ENCODE data around the gene PHOSPHO1.

The PHOSPHO1 gene

DNA sequence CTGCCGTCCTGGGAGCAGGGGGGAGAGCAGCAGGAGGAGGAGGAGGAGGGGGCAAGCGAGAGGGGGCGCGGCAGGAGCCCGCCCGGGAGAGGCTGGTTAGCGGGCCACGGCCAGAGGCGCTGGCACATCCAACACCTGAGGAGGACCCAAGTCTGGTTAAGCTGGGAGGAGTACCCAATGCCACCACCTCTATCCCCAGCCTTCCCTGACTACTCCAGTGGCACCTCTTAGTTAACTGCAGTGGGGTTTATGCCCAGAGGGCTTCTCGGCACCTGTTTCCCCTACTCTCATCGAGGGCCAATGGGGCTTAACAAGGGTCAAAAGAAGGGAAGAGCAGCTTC lies 5.6 kb downstream of the PHOSPHO1 start:
- Histone ChIP-seq H3K4me3 (ENCODE audit: low read length) (no peak overlapping the region), H3K9ac (ENCODE audit: low read length) (no peak overlapping the region), H3K36me3 (ENCODE audit: control insufficient read depth, insufficient read depth, low read length) (no peaks in the 10 kb centered on the region), H3K27me3 (ENCODE audit: control insufficient read depth, insufficient read depth, low read length) (peaks cover 74% of the 10 kb centered on the region), H3K9me3 (ENCODE audit: control insufficient read depth, low read length) (no peaks in the 10 kb centered on the region), H3K4me1 (ENCODE audit: control insufficient read depth, insufficient read depth, low read length) (no peaks in the 10 kb centered on the region)

DNA sequence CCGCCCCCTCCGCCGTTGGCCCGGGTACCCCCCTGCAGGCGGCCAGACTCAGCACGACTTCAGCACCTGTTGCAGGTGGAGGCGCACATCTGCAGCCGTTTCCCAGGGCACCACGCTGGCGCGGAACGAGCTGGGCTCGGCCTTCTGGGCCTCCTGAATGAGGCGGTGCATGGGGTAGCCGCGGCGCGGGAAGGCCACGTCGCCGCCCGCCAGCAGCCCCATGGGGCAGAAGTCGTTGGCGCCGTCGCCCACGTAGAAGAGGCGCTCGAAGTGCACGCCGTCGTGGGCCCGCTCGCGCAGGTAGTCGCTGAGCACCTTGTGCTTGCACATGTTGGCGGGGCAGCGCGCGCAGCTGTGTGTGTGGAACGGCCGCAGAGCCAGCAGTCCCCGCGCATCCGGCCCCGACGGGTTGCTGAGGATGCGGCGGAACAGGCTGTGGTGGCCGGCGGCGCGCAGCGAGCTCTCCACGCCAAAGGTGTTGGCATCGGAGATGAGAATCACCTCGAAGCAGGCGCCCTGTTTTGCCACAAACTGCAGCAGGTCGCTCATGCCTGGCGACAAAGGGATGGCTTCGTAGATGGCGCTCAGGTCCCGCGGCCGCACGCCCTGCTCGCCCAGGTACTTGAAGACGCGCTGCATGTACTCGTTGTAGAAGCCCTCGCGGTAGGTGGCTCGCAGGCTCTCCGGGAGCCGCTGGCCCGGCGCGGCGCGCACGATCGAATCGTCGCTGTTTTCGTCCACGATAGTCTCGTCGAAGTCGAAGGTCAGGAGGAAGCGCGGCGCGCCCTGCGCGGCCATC lies 6.2 kb downstream of the PHOSPHO1 start:
- Histone ChIP-seq H3K9me3 (ENCODE audit: control insufficient read depth, low read length) (no peaks in the 10 kb centered on the region), H3K4me3 (ENCODE audit: low read length) (no peak overlapping the region), H3K4me1 (ENCODE audit: control insufficient read depth, insufficient read depth, low read length) (no peaks in the 10 kb centered on the region), H3K36me3 (ENCODE audit: control insufficient read depth, insufficient read depth, low read length) (no peaks in the 10 kb centered on the region), H3K9ac (ENCODE audit: low read length) (no peak overlapping the region), H3K27me3 (ENCODE audit: control insufficient read depth, insufficient read depth, low read length) (peaks cover 68% of the 10 kb centered on the region)

DNA sequence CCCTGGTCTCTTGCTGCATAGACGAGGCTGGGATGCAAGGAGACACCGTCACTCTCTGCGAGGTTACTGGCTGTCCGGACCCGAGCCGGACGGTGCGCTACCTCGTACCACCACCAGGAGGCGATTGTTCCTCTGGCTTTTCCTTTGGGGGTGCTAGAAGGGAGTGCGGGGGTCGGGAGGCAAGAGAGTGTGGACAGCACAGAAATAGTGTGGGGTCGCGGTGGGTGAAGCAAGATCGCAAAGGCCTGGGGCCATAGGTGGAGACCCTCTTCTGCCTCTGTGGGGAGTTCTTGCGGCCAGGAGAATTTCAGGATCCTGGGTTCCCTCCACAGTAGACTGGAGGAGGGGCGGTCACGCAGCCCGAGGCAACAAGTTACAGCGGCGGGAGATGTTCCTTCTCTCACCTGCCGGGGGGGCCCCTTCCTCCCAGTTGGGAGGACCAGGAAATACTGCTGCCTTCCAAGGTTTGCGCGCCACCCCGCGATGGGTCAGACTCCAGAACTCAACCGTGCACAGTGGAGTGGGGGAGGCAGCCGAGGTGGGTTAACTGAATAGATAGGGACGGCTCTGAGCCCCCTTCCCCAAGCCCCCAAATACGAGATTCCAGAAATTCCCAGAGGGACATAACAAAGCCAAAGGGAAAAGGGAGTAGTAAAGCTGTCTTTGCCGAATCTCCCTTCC lies 6.9 kb downstream of the PHOSPHO1 start:
- Histone ChIP-seq H3K9ac (ENCODE audit: low read length) (no peak overlapping the region), H3K27me3 (ENCODE audit: control insufficient read depth, insufficient read depth, low read length) (peaks cover 62% of the 10 kb centered on the region), H3K9me3 (ENCODE audit: control insufficient read depth, low read length) (no peaks in the 10 kb centered on the region), H3K4me3 (ENCODE audit: low read length) (no peak overlapping the region), H3K4me1 (ENCODE audit: control insufficient read depth, insufficient read depth, low read length) (no peaks in the 10 kb centered on the region), H3K36me3 (ENCODE audit: control insufficient read depth, insufficient read depth, low read length) (no peaks in the 10 kb centered on the region)

- Histone ChIP-seq H3K9ac (ENCODE audit: low read length) (no peak overlapping the region), H3K36me3 (ENCODE audit: control insufficient read depth, insufficient read depth, low read length) (no peaks in the 10 kb centered on the region), H3K4me3 (ENCODE audit: low read length) (no peak overlapping the region), H3K9me3 (ENCODE audit: control insufficient read depth, low read length) (no peaks in the 10 kb centered on the region), H3K27me3 (ENCODE audit: control insufficient read depth, insufficient read depth, low read length) (peaks cover 64% of the 10 kb centered on the region), H3K4me1 (ENCODE audit: control insufficient read depth, insufficient read depth, low read length) (no peaks in the 10 kb centered on the region)
Observed at GRCh38 chr17:49223168-49223516, 7.4 kb downstream of the PHOSPHO1 start.

DNA sequence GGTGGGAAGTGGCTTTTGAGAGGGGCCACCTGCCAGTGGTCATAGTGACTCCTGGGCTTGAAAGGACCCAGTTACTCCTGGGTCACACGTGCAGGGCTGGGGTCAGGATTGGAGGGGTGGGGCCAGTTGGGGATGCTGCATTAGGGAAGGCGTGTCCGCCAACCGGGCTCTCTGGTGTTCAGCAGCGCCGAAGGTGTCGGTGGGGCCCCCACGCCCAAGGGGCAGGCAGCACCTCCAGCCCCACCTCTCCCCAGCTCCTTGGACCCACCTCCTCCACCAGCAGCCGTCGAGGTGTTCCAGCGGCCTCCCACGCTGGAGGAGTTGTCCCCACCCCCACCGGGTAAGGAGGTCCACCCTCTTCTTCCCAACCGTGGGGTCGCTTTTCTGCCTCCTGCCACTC lies 10.6 kb downstream of the PHOSPHO1 start:
- Histone ChIP-seq H3K36me3 (ENCODE audit: control insufficient read depth, insufficient read depth, low read length) (no peaks in the 10 kb centered on the region), H3K9me3 (ENCODE audit: control insufficient read depth, low read length) (no peaks in the 10 kb centered on the region), H3K9ac (ENCODE audit: low read length) (no peak overlapping the region), H3K27me3 (ENCODE audit: control insufficient read depth, insufficient read depth, low read length) (peaks cover 32% of the 10 kb centered on the region), H3K4me1 (ENCODE audit: control insufficient read depth, insufficient read depth, low read length) (no peaks in the 10 kb centered on the region), H3K4me3 (ENCODE audit: low read length) (no peak overlapping the region)

- Histone ChIP-seq H3K27me3 (ENCODE audit: control insufficient read depth, insufficient read depth, low read length) (peaks cover 25% of the 10 kb centered on the region), H3K36me3 (ENCODE audit: control insufficient read depth, insufficient read depth, low read length) (no peaks in the 10 kb centered on the region), H3K4me3 (ENCODE audit: low read length) (no peak overlapping the region), H3K9ac (ENCODE audit: low read length) (no peak overlapping the region), H3K4me1 (ENCODE audit: control insufficient read depth, insufficient read depth, low read length) (no peaks in the 10 kb centered on the region), H3K9me3 (ENCODE audit: control insufficient read depth, low read length) (no peaks in the 10 kb centered on the region)
Observed at GRCh38 chr17:49218941-49219913, 11.4 kb downstream of the PHOSPHO1 start.

DNA sequence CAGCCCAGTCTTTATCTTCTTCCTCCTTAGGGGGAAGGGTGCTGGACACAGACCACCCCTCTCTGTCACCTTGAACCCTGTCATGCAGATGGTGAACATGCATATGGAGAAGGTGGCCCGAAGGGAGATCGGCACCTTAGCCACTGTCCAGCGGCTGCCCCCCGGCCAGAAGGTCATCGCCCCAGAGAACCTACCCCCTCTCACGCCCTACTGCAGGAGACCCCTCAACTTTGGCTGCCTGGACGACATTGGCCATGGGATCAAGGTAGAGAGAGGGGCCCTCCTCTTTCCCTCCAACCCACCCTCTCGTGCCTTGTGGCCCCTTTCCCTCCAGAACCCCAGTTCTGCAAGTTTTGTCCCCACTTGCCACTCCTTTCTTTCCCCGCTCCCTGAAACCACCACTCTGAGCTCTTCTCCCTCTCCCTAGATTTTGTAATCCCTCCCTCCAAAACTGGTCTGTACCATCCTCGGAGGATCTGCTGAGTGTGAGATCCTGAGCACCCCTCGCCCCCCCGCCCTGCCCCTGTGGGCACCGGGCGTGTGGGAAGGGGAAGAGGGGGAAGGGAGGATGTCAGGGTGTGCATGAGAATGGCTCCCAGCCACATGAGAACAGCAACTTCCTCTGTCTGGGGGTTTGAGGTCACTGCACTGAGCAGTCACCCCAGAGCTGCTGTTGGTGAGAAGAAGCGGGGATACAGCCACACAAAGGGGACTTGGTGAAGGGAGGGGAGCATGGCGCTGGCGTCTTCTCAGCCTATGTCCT lies 12.8 kb downstream of the PHOSPHO1 start:
- H3K4me1 ChIP-seq (ENCODE audit: control insufficient read depth, insufficient read depth, low read length), result no peaks in the 10 kb centered on the region
- H3K36me3 ChIP-seq (ENCODE audit: control insufficient read depth, insufficient read depth, low read length), result no peaks in the 10 kb centered on the region
- no peaks in the 10 kb centered on the region for H3K9me3 ChIP-seq (ENCODE audit: control insufficient read depth, low read length)
- H3K4me3 ChIP-seq (ENCODE audit: low read length), result no peak overlapping the region
- peaks cover 11% of the 10 kb centered on the region for H3K27me3 ChIP-seq (ENCODE audit: control insufficient read depth, insufficient read depth, low read length)
- no peak overlapping the region for H3K9ac ChIP-seq (ENCODE audit: low read length)

DNA sequence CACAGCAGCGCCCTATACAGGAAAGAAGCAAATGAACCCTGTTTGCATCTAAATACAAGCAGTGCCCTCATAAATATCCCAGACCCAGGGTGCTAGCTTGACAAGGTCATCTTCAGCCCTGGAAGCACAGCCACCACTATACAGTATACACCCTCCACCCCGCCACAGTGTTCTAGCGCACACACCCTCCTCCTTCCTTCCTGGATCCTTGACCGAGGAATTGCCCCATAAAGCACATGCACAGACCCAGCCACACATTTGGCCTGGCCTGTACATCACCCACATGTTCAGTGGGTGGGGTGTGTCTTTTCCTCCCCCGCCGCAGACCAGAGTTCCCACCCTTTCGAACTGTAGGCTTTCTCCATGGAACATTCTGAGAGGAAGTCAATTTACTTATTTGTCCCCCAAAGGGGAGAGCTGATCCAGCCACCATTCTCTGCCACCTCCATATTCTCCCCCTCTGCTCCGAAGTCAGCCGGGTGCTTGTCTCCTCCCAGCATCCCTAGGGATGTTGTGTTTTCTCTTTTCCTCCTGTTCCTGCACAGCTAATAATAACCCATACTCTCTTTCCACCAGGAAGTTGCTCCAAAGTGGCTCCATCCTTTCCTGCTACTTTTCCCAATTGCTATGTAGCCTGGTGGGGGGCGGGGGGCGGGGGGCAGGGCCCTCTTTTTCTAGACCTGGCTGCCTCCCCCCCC lies 13.5 kb downstream of the PHOSPHO1 start:
- Histone ChIP-seq H3K27me3 (ENCODE audit: control insufficient read depth, insufficient read depth, low read length) (peaks cover 6% of the 10 kb centered on the region), H3K9me3 (ENCODE audit: control insufficient read depth, low read length) (no peaks in the 10 kb centered on the region), H3K4me1 (ENCODE audit: control insufficient read depth, insufficient read depth, low read length) (no peaks in the 10 kb centered on the region), H3K9ac (ENCODE audit: low read length) (no peak overlapping the region), H3K4me3 (ENCODE audit: low read length) (no peak overlapping the region), H3K36me3 (ENCODE audit: control insufficient read depth, insufficient read depth, low read length) (no peaks in the 10 kb centered on the region)

GRCh38 chr17:49216482-49216881 lies 14.1 kb downstream of the PHOSPHO1 start:
- H3K4me1 ChIP-seq (ENCODE audit: control insufficient read depth, insufficient read depth, low read length), result no peaks in the 10 kb centered on the region
- H3K9ac ChIP-seq (ENCODE audit: low read length), result no peak overlapping the region
- no peaks in the 10 kb centered on the region for H3K36me3 ChIP-seq (ENCODE audit: control insufficient read depth, insufficient read depth, low read length)
- no peak overlapping the region for H3K4me3 ChIP-seq (ENCODE audit: low read length)
- no peaks in the 10 kb centered on the region for H3K9me3 ChIP-seq (ENCODE audit: control insufficient read depth, low read length)
- peaks cover 3% of the 10 kb centered on the region for H3K27me3 ChIP-seq (ENCODE audit: control insufficient read depth, insufficient read depth, low read length)

- Histone ChIP-seq H3K4me3 (ENCODE audit: low read length) (no peak overlapping the region), H3K4me1 (ENCODE audit: control insufficient read depth, insufficient read depth, low read length) (no peaks in the 10 kb centered on the region), H3K9ac (ENCODE audit: low read length) (no peak overlapping the region), H3K36me3 (ENCODE audit: control insufficient read depth, insufficient read depth, low read length) (no peaks in the 10 kb centered on the region), H3K9me3 (ENCODE audit: control insufficient read depth, low read length) (no peaks in the 10 kb centered on the region), H3K27me3 (ENCODE audit: control insufficient read depth, insufficient read depth, low read length) (peaks cover 9% of the 10 kb centered on the region)
Observed at GRCh38 chr17:49214676-49215360, 15.8 kb downstream of the PHOSPHO1 start.

DNA sequence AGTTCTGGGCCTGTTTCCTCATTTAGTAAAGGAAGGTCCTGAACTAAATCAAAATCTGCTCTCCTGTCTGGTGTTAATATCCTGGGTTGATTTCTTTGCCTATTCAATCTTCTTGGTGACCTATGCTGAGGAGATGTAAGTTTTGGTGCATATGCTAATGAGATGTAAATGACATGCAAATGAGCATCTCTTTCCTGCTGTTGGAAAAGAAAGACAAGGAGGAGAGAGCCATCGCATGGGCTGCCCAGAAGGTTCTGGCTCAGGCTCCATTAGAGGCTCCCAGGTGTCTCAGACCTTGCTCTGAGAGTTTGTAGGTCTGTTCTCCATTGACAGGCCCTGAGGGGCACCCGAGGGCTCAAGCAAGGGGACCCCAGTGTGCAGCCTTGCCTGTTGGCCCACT lies 16.7 kb downstream of the PHOSPHO1 start:
- no peak overlapping the region for H3K4me3 ChIP-seq (ENCODE audit: low read length)
- H3K9ac ChIP-seq (ENCODE audit: low read length), result no peak overlapping the region
- H3K36me3 ChIP-seq (ENCODE audit: control insufficient read depth, insufficient read depth, low read length), result no peaks in the 10 kb centered on the region
- peaks cover 18% of the 10 kb centered on the region for H3K27me3 ChIP-seq (ENCODE audit: control insufficient read depth, insufficient read depth, low read length)
- H3K4me1 ChIP-seq (ENCODE audit: control insufficient read depth, insufficient read depth, low read length), result no peaks in the 10 kb centered on the region
- no peaks in the 10 kb centered on the region for H3K9me3 ChIP-seq (ENCODE audit: control insufficient read depth, low read length)

All from mucosa of stomach (tissue), 1 donor.